Peyer's patch (tissue), 4 donors: ENCODE data around the gene MUC6.

Experiments used
- CTCF ChIP-seq, 6 experiments: fragments of 450-650 bp in 4 of 6; fragments of 200-600 bp in 2 of 6; sonication (generic) in 1 of 6; IDR thresholded peaks; one replicate each; pipeline ENCODE4 v1.5.1; 2017 to 2019; ENCODE audit warnings: antibody characterized with exemption in 6 of 6, mild to moderate bottlenecking in 3 of 6, moderate library complexity in 1 of 6
- POLR2A ChIP-seq, 2 donors: fragments of 450-650 bp; IDR thresholded peaks; one replicate each; pipeline ENCODE4 v1.5.1; 2017; ENCODE audit warnings: antibody characterized with exemption in 2 of 2, mild to moderate bottlenecking in 2 of 2, moderate library complexity in 2 of 2

- TF ChIP-seq CTCF (IDR thresholded peaks at IDR 0.05) (no peak), POLR2A (IDR thresholded peaks at IDR 0.05) (no peak)
These were observed 1.8 kb upstream of the MUC6 start for GRCh38 chr11:1038361-1038760.
